HCT116 (cell line): Measurements from ENCODE around the gene UMOD. TPM values are rescaled to one million over a fixed set of nuclear protein-coding genes. Genes with fewer than 3 reads are reported as not detected.

Experiments
- ATAC-seq: fragments of 200-7000 bp; cut with Tn5 transposase; 2 replicates; pipeline ENCODE4 v1.9.1; 2020; ENCODE audit warnings: mild to moderate bottlenecking, moderate library complexity
- BruUV-seq: library from RNA; stranded (reverse); fragments of 400-500 nt; replicated peaks from 2 replicates; lab custom pipeline; 2021; lab: Mats Ljungman, UMichigan
- CTCF ChIA-PET: fragments of 300-600 bp; sonication (Branson Sonifier 250); formaldehyde crosslinking; loops from one replicate; lab custom pipeline; 2021; ENCODE audit warnings: antibody characterized with exemption; lab: Charles Lee
- POLR2A ChIA-PET: fragments of 300-600, 350-600 bp; sonication (Branson Sonifier 250); formaldehyde crosslinking; loops from one replicate; lab custom pipeline; 2021; ENCODE audit warnings: antibody characterized with exemption; lab: Charles Lee
- RAD21 ChIA-PET, 2 experiments: fragments of 300-600 bp; sonication (Branson Sonifier 250); formaldehyde crosslinking; loops; one replicate each; lab custom pipeline; 2023; ENCODE audit warnings: low total read pairs in 2 of 2; ENCODE audit not compliant: uncharacterized antibody in 2 of 2, unreplicated experiment in 2 of 2, low non-redundant PET in 1 of 2; lab: Charles Lee
- DNase-seq: peaks from one replicate; pipeline ENCODE4 v3.0.0-alpha.2; 2010; ENCODE audit warnings: low read depth, low spot score
- H2AFZ ChIP-seq: fragments of 200-600 bp; shearing (Covaris generic), sonication (generic); 2 replicates; pipeline ENCODE4 v1.6.1; 2017; ENCODE audit warnings: low read depth, mixed run types, mixed read lengths, antibody characterized with exemption, low read length; ENCODE audit not compliant: poor library complexity, severe bottlenecking
- H3K27ac ChIP-seq: 2 replicates; pipeline ENCODE4 v1.5.1; 2012; ENCODE audit warnings: low read depth, low read length
- H3K27me3 ChIP-seq: fragments of 200-600 bp; sonication (generic); 2 replicates; pipeline ENCODE4 v1.6.1; 2016; ENCODE audit warnings: mixed run types, low read length, mixed read lengths; ENCODE audit not compliant: insufficient read depth
- H3K36me3 ChIP-seq, 2 experiments: fragments of 200-500 bp in 1 of 2; fragments of 200-600 bp in 1 of 2; sonication (Bioruptor generic) in 1 of 2; sonication (generic) in 1 of 2; 2 replicates each; pipeline versions ENCODE4 v1.5.1 to v1.6.1; 2014 to 2016; ENCODE audit warnings: low read length in 2 of 2, inconsistent platforms in 1 of 2, mixed read lengths in 1 of 2, mixed run types in 1 of 2; ENCODE audit not compliant: insufficient read depth in 2 of 2, control insufficient read depth in 1 of 2
- H3K4me1 ChIP-seq, 2 experiments: fragments of 200-600 bp in 1 of 2; sonication (generic) in 1 of 2; 2 replicates each; pipeline versions ENCODE4 v1.5.1 to v1.6.1; 2012 to 2017; ENCODE audit warnings: low read length in 2 of 2, inconsistent platforms in 1 of 2, mild to moderate bottlenecking in 1 of 2, mixed read lengths in 1 of 2, mixed run types in 1 of 2, moderate library complexity in 1 of 2; ENCODE audit not compliant: insufficient read depth in 2 of 2, control insufficient read depth in 1 of 2
- H3K4me2 ChIP-seq: fragments of 200-600 bp; sonication (generic); 2 replicates; pipeline ENCODE4 v1.6.1; 2017; ENCODE audit warnings: mixed run types, low read length, mixed read lengths
- H3K4me3 ChIP-seq, 2 experiments: fragments of 200-600 bp in 1 of 2; sonication (generic) in 1 of 2; replicated peaks in 1 of 2; 2 replicates each; pipeline ENCODE4 v1.5.1; 2011 to 2016; ENCODE audit warnings: low read length in 2 of 2, control low read depth in 1 of 2, low read depth in 1 of 2, mild to moderate bottlenecking in 1 of 2, mixed read lengths in 1 of 2, mixed run types in 1 of 2
- H3K79me2 ChIP-seq: fragments of 200-600 bp; sonication (generic); 2 replicates; pipeline ENCODE4 v1.6.1; 2017; ENCODE audit warnings: mild to moderate bottlenecking, mixed run types, low read length, moderate library complexity, mixed read lengths; ENCODE audit not compliant: insufficient read depth
- H3K9ac ChIP-seq: fragments of 200-600 bp; sonication (generic); 2 replicates; pipeline ENCODE4 v1.6.1; 2016; ENCODE audit warnings: low read length, mixed read lengths
- H3K9me2 ChIP-seq: fragments of 200-600 bp; sonication (generic), shearing (Covaris generic); 2 replicates; pipeline ENCODE4 v1.6.1; 2017; ENCODE audit warnings: mixed run types, mild to moderate bottlenecking, moderate library complexity; ENCODE audit not compliant: insufficient read depth
- H3K9me3 ChIP-seq, 2 experiments: fragments of 200-500 bp in 1 of 2; fragments of 200-600 bp in 1 of 2; sonication (Bioruptor generic) in 1 of 2; sonication (generic) in 1 of 2; 2 replicates each; pipeline ENCODE4 v1.6.1; 2014 to 2017; ENCODE audit warnings: low read length in 2 of 2, mixed read lengths in 2 of 2, inconsistent platforms in 1 of 2, low read depth in 1 of 2, mild to moderate bottlenecking in 1 of 2, mixed run types in 1 of 2, moderate library complexity in 1 of 2; ENCODE audit not compliant: control insufficient read depth in 1 of 2, insufficient read depth in 1 of 2
- H4K20me1 ChIP-seq: fragments of 200-600 bp; sonication (generic), shearing (Covaris generic); 2 replicates; pipeline ENCODE4 v1.6.1; 2017; ENCODE audit warnings: mixed run types, mild to moderate bottlenecking, moderate library complexity; ENCODE audit not compliant: insufficient read depth
- CBX3 ChIP-seq: IDR thresholded peaks from 2 replicates; pipeline ENCODE4 v1.6.1; 2012; ENCODE audit warnings: low read depth
- CEBPB ChIP-seq: IDR thresholded peaks from 2 replicates; pipeline ENCODE4 v1.6.1; 2012; ENCODE audit warnings: low read depth
- CTCF ChIP-seq, 3 experiments: fragments of 200-600 bp in 1 of 3; sonication (generic) in 1 of 3; IDR thresholded peaks in 2 of 3; conservative IDR thresholded peaks in 1 of 3; 2 replicates each; pipeline ENCODE4 v1.5.1; 2012 to 2017; ENCODE audit warnings: low read depth in 2 of 3, low read length in 2 of 3, antibody characterized with exemption in 1 of 3, borderline replicate concordance in 1 of 3, control low read depth in 1 of 3, mild to moderate bottlenecking in 1 of 3, mixed read lengths in 1 of 3, mixed run types in 1 of 3, moderate library complexity in 1 of 3; ENCODE audit not compliant: insufficient read depth in 1 of 3
- EGR1 ChIP-seq: IDR thresholded peaks from 2 replicates; pipeline ENCODE4 v1.6.1; 2012; ENCODE audit warnings: low read depth
- ELF1 ChIP-seq: IDR thresholded peaks from 2 replicates; pipeline ENCODE4 v1.6.1; 2012; ENCODE audit warnings: low read depth, borderline replicate concordance
- EZH2 ChIP-seq: fragments of 200-600 bp; sonication (generic); IDR thresholded peaks from 2 replicates; pipeline ENCODE4 v1.6.1; 2017; ENCODE audit warnings: antibody characterized with exemption, mixed run types
- JUND ChIP-seq: IDR thresholded peaks from 2 replicates; pipeline ENCODE4 v1.6.1; 2012
- MAX ChIP-seq: IDR thresholded peaks from 2 replicates; pipeline ENCODE4 v1.6.1; 2012
- POLR2A ChIP-seq: IDR thresholded peaks from 2 replicates; pipeline ENCODE4 v1.7.0; 2011; ENCODE audit warnings: borderline replicate concordance; ENCODE audit not compliant: insufficient read depth, insufficient read length; ENCODE audit errors: extremely low read depth
- RAD21 ChIP-seq: IDR thresholded peaks from 2 replicates; pipeline ENCODE4 v1.6.1; 2012; ENCODE audit warnings: low read depth, mild to moderate bottlenecking
- REST ChIP-seq: IDR thresholded peaks from 2 replicates; pipeline ENCODE4 v1.6.1; 2012; ENCODE audit warnings: low read depth
- SIN3A ChIP-seq: IDR thresholded peaks from 2 replicates; pipeline ENCODE4 v1.6.1; 2012; ENCODE audit warnings: low read depth
- SP1 ChIP-seq: IDR thresholded peaks from 2 replicates; pipeline ENCODE4 v1.6.1; 2012; ENCODE audit warnings: low read depth
- YY1 ChIP-seq: IDR thresholded peaks from 2 replicates; pipeline ENCODE4 v1.6.1; 2011; ENCODE audit warnings: low read length, low read depth, moderate library complexity, mild to moderate bottlenecking; ENCODE audit not compliant: insufficient replicate concordance; ENCODE audit errors: extremely low read depth
- intact Hi-C: fragments of 100-400 bp; cut with micrococcal nuclease; formaldehyde crosslinking; loops from 2 replicates; pipeline ENCODE4 v1.10.0; 2022
- total RNA-seq: library from RNA; stranded (reverse); gene quantifications from one replicate; pipeline ENCODE4 v1.2.1, GENCODE V29; 2021; ENCODE audit not compliant: unreplicated experiment

The UMOD gene
- total RNA-seq, 1 experiment from 2014 or later, result not detected

- TF ChIP-seq CTCF (IDR thresholded peaks at IDR 0.05 in 2 of 3, conservative IDR thresholded peaks at IDR 0.05 in 1 of 3; ENCODE audit: borderline replicate concordance in 1 of 3, insufficient read depth in 1 of 3, low read depth in 2 of 3, low read length in 2 of 3), result no peak
- no peak for TF ChIP-seq CBX3
- no peak for TF ChIP-seq REST
- TF ChIP-seq EGR1, result no peak
- no peak for TF ChIP-seq EZH2
- TF ChIP-seq RAD21, result no peak
- TF ChIP-seq SP1, result no peak
These were observed 34.5 kb downstream of the UMOD start (continued) for GRCh38 chr16:20318006-20318405.

- no peaks in the 10 kb centered on the region for H3K9me2 ChIP-seq
- no peak for TF ChIP-seq ELF1
- TF ChIP-seq POLR2A, result no peak
- no peak for TF ChIP-seq CEBPB
- no peak for TF ChIP-seq REST
- TF ChIP-seq YY1, result no peak
- TF ChIP-seq MAX, result no peak
- no peak for TF ChIP-seq CBX3
- TF ChIP-seq SIN3A, result no peak
- TF ChIP-seq EGR1, result no peak
- no peak for TF ChIP-seq JUND
- TF ChIP-seq SP1, result no peak
- TF ChIP-seq, all 23 proteins: peak for 0
- RAD21 ChIA-PET, result no interaction called here
- H2AFZ ChIP-seq, result no peak overlapping the region
- H3K36me3 ChIP-seq, result no peaks in the 10 kb centered on the region
- BruUV-seq, result no TSS peak
- H3K79me2 ChIP-seq, result no peaks in the 10 kb centered on the region
- H3K4me3 ChIP-seq, result no peak overlapping the region
- no peak for DNase-seq
- H3K9me3 ChIP-seq, result no peaks in the 10 kb centered on the region
- H3K4me2 ChIP-seq, result no peak overlapping the region
- ATAC-seq, result no peak
- H3K27me3 ChIP-seq, result peaks cover 25% of the 10 kb centered on the region
- no peaks in the 10 kb centered on the region for H4K20me1 ChIP-seq
- intact Hi-C loops, result no loop called here
- no peak overlapping the region for H3K9ac ChIP-seq
- POLR2A ChIA-PET, result no interaction called here
- H3K27ac ChIP-seq, result no peak overlapping the region
- H3K4me1 ChIP-seq, result no peaks in the 10 kb centered on the region
- CTCF ChIA-PET, result interaction anchor here (1.0 kb wide), 1 partner anchor 410 kb away, joined by 3 read pairs; no protein-coding TSS in a partner anchor
These were observed 35.4 kb downstream of the UMOD start for GRCh38 chr16:20317117-20317516.
